ENCODE results near the gene SMO.
"Not testable (repeated sequence)": the region's sequence is repeated elsewhere in the genome, so short reads cannot be mapped to it uniquely, and the experiment has no call there.

Gene SMO

DNA sequence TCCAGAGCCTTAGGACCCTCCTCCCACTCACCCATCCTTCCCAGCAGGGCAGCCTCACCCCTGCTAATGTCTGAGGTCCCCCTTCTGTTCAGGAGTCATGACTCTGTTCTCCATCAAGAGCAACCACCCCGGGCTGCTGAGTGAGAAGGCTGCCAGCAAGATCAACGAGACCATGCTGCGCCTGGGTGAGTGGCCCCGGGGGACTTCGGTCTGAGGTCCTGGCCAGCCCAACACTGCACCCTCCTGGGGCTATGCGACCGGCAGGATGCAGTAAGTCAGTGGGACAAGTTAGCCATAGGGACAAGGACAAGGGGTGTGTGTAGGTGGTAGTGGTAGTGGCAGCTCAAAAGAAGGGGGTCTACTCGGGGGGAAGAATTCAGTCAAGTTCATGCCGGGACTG lies 20.2 kb downstream of the SMO start:
- DNase-seq (ENCODE audit: low read depth in 2 of 3, low spot score in 2 of 3): no peak

DNA sequence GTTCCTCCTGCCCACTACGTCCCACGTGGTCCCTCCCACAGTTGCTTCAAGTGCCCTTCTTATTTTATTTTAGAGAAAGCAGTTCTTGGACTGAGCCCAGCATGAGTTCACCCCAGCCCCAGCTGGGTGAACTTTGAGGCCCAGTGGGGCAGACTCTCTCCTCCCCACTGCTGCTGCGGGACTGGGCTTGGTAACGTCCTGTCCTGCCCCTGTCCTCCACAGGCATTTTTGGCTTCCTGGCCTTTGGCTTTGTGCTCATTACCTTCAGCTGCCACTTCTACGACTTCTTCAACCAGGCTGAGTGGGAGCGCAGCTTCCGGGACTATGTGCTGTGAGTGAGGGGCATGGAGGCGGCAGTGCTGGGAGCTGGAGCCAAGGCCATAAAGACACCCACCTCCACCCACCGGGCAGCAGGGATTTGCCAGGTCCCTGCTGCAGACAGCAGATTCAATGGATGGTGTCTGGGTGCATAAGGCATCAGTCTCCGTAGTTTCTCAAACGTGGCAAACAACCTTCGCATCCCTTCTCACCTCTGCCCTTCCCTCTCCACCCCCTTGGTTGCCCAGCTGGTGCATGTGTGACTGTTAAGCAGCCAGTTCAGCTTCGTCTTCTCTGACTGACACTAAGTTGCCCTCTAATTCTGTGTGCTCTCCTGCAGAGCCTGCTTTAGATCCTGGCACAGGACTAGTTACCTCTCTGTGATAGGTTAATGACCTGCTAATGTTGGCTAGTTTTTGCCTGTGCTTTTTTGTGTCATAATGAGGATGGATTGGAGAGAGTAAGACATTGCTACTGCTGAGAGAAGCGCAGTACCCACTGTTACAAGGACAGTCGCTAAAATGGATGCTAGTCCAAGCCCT lies 20.9 kb downstream of the SMO start:
- no peak for DNase-seq (ENCODE audit: low read depth in 2 of 3, low spot score in 2 of 3)

DNA sequence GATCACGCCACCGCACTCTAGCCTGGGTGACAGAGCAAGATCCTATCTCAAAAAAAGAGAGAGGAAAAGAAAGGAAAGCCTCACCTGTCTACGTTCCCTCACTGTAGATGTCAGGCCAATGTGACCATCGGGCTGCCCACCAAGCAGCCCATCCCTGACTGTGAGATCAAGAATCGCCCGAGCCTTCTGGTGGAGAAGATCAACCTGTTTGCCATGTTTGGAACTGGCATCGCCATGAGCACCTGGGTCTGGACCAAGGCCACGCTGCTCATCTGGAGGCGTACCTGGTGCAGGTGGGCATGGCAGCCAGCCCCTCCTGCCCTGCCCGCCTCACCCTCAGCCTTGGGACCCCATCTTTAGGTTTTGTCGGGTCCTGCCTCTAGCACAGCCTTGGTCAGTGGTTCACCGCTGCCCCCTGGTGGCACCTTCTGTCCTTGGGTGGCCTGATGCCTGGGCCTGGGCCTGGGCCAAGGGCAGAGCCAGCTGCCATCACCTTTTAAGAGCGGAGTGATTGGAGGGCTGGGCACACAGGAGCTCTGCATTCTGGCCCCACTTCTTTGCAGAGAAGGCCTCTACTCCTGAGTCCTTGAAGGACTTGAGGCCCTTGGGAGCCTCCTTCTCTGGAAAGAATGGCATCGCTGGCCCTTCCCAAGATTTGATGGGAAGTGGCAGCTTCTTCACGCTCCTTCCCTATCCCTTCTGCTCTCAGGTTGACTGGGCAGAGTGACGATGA lies 22.0 kb downstream of the SMO start:
- DNase-seq (ENCODE audit: low read depth in 2 of 3, low spot score in 2 of 3): peak; percentile 44 to 77 (median 63)

DNA sequence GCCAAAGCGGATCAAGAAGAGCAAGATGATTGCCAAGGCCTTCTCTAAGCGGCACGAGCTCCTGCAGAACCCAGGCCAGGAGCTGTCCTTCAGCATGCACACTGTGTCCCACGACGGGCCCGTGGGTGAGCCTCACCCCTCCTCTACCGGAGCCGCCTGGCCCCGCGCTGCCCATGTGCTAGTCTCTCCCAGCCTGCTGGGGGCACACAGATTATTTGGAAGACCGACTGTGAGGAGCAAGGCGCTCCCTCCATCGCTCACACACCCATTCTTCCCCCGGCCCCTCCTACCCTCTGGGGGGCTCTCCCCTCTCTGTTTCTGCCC lies 22.5 kb downstream of the SMO start:
- no peak for DNase-seq (ENCODE audit: low read depth in 2 of 3, low spot score in 2 of 3)

DNA sequence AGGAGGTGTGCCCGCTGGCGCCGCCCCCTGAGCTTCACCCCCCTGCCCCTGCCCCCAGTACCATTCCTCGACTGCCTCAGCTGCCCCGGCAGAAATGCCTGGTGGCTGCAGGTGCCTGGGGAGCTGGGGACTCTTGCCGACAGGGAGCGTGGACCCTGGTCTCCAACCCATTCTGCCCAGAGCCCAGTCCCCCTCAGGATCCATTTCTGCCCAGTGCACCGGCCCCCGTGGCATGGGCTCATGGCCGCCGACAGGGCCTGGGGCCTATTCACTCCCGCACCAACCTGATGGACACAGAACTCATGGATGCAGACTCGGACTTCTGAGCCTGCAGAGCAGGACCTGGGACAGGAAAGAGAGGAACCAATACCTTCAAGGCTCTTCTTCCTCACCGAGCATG lies 23.7 kb downstream of the SMO start:
- no peak for DNase-seq (ENCODE audit: low read depth in 2 of 3, low spot score in 2 of 3)

DNA sequence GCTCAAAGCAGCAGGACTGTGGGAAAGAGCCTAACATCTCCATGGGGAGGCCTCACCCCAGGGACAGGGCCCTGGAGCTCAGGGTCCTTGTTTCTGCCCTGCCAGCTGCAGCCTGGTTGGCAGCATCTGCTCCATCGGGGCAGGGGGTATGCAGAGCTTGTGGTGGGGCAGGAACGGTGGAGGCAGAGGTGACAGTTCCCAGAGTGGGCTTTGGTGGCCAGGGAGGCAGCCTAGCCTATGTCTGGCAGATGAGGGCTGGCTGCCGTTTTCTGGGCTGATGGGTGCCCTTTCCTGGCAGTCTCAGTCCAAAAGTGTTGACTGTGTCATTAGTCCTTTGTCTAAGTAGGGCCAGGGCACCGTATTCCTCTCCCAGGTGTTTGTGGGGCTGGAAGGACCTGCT lies 24.2 kb downstream of the SMO start:
- no peak for DNase-seq (ENCODE audit: low read depth in 2 of 3, low spot score in 2 of 3)

DNA sequence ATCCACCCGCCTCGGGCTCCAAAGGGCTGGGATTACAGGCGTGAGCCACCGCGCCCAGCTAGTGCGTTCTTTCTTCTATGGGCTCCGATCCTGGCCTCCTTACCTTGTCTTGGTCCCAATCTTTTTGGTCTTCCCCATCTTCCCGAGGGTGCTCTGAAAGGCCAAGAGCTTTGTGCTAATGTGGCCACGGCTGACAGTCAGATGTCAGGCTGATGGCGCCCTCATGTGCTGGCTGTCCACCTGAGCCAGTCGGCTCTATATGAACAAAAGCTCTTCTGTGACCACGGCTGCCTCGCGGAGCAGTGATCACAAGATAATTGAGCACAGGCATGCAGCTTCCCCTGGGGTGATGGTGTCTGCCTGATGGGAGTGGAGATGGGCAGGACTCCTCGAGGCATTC lies 25.4 kb downstream of the SMO start:
- no peak for DNase-seq (ENCODE audit: low read depth in 2 of 3, low spot score in 2 of 3)

DNA sequence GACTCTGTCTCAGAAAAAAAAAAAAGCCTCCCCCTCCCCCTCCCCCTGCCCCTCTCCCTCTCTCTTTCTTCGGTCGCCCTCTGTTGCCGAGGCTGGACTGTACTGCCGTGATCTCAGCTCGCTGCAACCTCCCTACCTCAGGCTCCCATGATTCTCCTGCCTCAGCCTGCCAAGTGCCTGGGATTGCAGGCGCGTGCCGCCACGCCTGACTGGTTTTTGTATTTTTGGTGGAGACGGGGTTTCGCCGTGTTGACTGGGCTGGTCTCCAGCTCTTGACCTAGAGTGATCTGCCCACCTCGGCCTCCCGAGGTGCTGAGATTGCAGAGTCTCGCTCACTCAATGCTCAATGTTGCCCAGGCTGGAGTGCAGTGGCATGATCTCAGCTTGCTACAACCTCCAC lies 27.3 kb downstream of the SMO start:
- DNase-seq (ENCODE audit: low read depth in 2 of 3, low spot score in 2 of 3): not testable (repeated sequence)

DNA sequence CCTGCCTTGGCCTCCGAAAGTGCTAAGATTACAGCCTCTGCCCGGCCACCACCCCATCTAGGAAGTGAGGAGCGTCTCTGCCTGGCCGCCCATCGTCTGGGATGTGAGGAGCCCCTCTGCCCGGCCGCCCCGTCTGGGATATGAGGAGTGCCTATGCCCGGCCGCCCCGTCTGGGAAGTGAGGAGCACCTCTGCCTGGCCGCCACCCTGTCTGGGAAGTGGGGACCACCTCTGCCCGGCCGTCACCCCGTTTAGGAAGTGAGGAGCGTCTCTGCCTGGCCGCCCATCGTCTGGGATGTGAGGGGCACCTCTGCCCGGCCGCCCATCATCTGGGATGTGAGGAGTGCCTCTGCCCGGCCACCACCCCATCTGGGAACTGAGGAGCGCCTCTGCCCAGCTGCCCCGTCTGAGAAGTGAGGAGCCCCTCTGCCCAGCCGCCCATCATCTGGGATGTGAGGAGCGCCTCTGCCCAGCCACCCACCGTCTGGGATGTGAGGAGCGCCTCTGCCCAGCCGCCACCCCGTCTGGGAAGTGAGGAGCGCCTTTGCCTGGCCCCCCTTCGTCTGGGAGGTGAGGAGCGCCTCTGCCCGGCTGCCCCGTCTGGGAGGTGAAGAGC lies 27.8 kb downstream of the SMO start:
- not testable (repeated sequence) for DNase-seq (ENCODE audit: low read depth in 2 of 3, low spot score in 2 of 3)

DNA sequence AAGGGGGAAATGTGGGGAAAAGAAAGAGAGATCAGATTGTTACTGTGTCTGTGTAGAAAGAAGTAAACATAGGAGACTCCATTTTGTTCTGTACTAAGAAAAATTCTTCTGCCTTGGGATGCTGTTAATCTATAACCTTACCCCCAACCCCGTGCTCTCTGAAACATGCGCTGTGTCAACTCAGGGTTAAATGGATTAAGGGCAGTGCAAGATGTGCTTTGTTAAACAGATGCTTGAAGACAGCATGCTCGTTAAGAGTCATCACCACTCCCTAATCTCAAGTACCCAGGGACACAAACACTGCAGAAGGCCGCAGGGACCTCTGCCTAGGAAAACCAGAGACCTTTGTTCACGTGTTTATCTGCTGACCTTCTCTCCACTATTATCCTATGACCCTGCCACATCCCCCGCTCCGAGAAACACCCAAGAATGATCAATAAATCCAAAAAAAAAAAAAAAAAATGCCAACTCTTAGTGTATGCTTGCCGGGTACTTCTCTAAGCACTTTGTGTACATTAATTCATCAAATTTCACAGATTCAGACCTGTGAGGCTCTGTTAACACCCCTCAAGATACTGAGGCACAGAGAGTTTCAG lies 28.5 kb downstream of the SMO start:
- not testable (repeated sequence) for DNase-seq (ENCODE audit: low read depth in 2 of 3, low spot score in 2 of 3)

DNA sequence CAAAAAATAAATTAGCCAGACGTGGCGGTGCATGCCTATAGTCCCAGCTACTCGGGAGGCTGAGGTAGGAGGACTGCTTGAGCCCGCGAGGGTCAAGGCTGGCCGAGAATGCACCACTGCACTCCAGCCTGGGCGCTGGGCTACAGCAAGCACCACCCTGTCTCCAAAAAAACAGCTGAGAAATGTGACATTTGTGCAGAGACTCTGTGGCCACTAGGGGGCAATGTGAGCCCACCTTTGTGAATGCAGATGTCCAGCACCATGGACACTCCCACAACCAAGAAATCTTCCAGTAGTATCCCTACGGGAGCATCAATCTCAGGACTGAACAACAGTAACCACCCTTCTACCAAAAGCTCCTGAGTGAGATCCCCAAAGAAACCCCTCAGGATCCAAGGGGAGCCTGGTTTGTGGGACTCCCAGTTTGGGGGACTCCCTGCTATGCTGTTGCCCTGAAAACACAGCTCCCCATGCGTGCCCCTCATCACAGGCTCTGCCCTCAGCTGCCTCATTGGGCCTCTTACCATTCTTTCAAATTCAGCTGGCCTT lies 30.2 kb downstream of the SMO start:
- peak; percentile 42 to 65 (median 51) for DNase-seq (ENCODE audit: low read depth in 2 of 3, low spot score in 2 of 3)

DNA sequence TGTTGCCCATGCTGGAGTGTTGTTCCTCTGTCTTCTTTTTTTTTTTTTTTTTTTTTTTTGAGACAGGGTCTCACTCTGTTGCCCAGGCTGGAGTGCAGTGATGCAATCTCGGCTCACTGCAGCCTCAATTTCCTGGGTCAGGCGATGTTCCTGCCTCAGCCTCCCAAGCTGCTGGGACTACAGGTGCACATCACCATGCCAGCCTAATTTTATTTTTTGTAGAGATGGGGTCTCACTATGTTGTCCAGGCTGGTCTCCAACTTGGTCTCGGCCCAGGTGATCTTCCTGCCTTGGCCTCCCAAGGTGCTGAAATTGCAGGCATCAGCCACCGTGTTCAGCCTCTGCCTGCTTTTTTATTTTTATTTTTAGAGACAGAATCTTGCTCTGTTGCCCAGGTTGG lies 30.7 kb downstream of the SMO start:
- DNase-seq (ENCODE audit: low read depth in 2 of 3, low spot score in 2 of 3): not testable (repeated sequence)

DNA sequence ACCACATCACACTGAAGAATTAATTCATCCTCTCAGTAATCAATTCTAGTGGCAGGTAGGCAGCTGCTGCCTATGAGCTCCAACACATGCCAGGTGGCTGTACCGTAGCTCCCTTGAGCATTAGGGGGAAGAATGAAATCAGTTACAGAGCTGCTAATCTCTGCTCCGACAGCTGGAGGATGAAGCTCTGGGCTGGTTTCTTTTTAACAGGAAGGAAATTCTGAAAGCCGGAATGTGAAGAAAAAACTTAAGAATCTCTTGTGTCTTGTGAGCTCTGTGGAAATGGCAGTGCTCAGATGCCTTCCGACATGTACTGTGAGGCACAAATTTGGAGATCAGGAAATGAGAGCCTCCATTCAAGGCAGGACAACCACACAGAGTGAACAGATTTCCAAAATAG lies 33.6 kb downstream of the SMO start:
- no peak for DNase-seq (ENCODE audit: low read depth in 2 of 3, low spot score in 2 of 3)

DNA sequence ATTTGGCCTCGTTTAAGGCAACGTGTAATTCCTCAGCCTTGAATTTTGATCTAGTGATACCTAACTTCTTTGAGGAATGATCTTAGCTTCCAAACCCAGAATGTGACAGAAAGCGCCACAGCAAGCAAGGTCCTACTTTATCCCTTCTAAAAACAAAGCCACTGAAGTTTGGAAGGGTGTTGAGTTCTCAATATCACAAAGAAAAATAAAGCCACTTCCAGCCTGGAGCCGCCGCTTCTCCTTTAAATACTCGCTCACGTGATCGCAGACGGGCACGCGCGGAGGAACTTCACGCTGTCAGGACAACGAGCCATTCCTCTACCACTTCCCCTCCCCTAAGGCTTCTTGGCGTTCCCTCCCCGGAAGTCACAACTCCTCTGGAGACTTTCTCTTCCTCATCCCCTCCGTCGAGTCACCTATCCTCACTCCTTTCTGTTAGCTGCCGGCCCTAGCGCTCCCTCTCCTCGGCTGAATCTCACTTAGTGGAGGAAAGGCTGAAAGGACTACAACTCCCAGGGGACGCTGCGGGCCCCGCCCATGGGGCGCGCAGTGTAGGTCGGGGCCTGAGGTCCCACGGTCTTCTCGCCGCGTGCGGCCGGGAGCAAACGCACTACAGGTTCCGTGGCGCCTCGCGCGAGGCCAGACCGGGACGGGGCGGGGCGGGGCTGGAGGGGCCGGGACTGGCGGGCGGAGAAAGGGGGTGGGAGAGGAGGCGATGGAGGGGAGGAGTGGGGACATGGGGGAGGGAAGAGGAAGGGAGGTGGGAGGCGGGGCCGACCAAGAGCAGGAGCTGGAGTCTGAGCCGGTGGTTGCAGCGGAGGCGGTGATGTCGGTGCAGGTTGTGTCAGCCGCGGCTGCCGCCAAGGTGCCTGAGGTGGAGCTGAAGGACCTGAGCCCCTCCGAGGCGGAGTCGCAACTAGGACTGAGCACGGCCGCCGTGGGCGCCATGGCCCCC lies 36.1 kb downstream of the SMO start, which contains the start of gene AHCYL2:
Gene AHCYL2 (plus strand): TSS at position 780 of the 955 bp plus-strand sequence.
- peak; percentile 74 to 95 (median 92) for DNase-seq (ENCODE audit: low read depth in 2 of 3, low spot score in 2 of 3)

DNA sequence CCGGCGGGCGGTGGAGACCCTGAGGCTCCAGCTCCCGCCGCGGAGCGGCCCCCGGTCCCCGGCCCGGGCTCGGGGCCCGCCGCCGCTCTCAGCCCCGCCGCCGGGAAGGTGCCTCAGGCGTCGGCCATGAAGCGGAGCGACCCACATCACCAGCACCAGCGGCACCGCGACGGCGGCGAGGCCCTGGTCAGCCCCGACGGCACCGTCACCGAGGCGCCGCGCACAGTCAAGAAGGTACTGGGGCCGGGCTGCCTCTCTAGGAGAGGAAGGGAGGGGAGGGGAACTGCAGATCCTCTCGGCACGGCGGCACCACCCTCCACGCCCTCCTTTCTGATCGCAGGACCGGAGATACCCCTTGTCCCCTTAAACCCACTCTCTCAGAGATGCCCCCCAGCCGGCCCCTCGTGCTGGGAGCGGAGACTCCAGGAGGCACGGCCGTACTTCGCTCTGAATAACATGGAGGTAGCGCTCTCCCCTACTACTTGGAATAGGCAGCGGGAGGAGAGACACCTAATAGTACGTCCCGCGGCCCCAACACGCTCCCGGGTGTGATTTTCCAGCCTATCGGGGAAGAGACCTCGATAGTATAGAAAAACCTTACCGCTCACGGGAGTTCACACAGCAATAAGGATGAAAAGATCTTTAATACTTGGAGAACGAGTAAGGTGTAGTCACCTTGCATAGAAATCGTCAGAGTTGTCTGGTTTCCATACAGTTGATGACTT lies 36.9 kb downstream of the SMO start:
- peak; percentile 18 to 48 (median 19) for DNase-seq (ENCODE audit: low read depth in 2 of 3, low spot score in 2 of 3)

DNA sequence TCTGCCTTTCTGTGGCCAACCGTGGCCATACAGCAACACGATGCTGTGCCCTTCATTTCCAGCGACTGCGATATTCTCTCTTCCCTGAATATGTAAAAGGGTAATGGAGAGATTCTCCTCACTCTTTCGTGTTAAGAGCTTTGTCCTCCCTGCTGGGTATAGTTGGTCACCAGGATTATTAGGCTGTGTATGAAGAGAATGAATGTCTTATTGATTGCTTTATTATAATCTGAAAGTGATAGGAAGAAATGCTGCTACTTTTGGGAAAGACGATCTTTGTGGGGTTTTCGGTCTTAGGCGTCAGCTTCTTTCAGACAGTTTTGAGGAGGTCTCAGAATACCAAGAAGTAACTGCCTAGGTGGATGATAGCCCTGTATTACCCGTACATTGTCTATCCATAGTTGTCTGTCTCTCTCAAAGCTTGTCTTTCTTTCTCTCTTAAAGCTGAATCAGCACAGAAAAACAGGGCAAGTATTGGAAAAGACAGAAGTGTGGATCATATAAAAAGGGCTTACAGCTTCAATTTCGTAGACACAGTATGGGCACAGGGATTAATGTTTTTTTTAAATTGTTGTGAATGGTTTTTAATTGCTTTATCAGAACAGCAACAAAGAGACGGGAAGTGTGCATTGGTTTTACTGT lies 37.6 kb downstream of the SMO start:
- no peak for DNase-seq (ENCODE audit: low read depth in 2 of 3, low spot score in 2 of 3)

DNA sequence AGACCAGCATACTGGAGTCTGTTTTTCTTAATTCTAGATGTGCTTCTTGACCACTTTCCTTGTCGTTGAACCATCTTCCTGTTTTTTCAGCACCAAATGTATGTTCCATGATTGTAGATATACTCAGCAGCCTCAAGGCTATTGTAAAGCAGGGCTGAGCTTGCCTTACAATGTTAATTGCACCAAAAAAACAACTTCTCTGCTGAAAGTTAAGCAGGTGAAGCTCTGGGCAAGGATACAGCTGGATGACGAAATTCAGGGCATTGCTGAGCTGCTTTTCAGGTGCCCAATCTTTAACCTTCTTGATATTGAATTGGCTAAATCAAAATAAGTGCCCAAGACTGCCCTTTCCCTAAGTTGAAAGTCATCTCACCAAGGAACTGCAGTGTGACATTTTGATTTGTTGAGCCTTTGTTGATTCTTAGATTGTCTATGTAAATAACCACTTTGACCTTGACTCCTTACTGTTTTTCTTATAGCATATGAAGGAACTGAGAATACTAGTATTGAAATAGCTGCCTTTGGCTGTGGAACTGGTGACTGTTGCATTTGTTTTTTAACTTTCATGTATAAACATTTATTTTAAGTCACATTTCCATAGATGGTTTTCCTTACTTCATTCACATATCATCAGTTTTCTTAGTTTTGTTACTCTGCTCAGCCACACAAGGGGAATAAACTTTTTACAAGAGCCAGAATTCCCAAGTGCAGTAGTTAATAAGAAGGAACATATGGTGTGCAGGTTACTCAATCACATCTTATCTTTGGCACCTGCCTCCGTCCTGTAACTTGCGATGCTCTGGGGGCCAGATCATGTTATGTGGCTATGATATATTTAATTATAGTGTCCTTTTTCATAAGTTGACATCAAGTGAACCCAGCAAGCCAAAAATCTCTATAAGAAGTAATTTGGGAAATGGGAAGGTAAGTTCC lies 39.5 kb downstream of the SMO start:
- no peak for DNase-seq (ENCODE audit: low read depth in 2 of 3, low spot score in 2 of 3)

DNA sequence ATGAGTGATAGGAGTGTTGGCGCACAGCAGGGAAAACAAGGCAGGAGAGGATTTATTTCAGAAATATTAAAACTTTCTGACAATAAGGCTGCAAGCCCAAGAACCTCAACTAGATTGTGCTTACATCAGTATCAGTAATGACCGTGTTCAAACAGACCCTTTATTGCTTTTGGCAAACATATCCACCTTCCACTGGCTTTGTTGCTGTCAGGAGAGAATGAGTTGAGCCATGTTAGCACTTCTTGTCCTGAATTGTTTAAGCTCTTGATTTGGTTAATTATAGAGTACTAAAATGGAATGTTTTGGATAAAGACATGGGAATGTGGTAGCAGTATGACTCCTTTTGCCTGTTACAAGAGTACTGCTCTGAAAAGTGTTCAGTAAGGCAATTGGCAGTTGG lies 40.2 kb downstream of the SMO start:
- DNase-seq (ENCODE audit: low read depth in 2 of 3, low spot score in 2 of 3): no peak

Measured in activated CD8-positive, alpha-beta memory T cell treated with anti-CD3 and anti-CD28 coated beads for 48 hours (primary cell).